ENCODE results near the gene ERI2. TPM values are rescaled to one million over a fixed set of nuclear protein-coding genes. Genes with fewer than 3 reads are reported as not detected.

ERI2 gene
- 36.5 TPM for polyA plus RNA-seq (ENCODE audit: insufficient read length)
- long read RNA-seq, donor 1, transcript ERI2-203 (1 exons, 3,846 nt) = major isoform, 27 of 28 reads
- long read RNA-seq, donor 1, partial matches to known transcripts = 0 of 28 reads
- long read RNA-seq, donor 1, other reads (novel, unspliced or antisense) = 0 of 28 reads
- long read RNA-seq, donor 2, transcript ERI2-203 (1 exons, 3,846 nt) = major isoform, 25 of 28 reads
- long read RNA-seq, donor 2, partial matches to known transcripts = 0 of 28 reads
- long read RNA-seq, donor 2, other reads (novel, unspliced or antisense) = 0 of 28 reads
- long read RNA-seq, donor 3, transcript ERI2-203 (1 exons, 3,846 nt) = major isoform, 16 of 18 reads
- long read RNA-seq, donor 3, partial matches to known transcripts = 0 of 18 reads
- long read RNA-seq, donor 3, other reads (novel, unspliced or antisense) = 0 of 18 reads
- long read RNA-seq, donor 4, transcript ERI2-203 (1 exons, 3,846 nt) = major isoform, 30 of 30 reads
- long read RNA-seq, donor 4, partial matches to known transcripts = 0 of 30 reads
- long read RNA-seq, donor 4, other reads (novel, unspliced or antisense) = 0 of 30 reads
- long read RNA-seq, donor 5, transcript ERI2-203 (1 exons, 3,846 nt) = major isoform, 26 of 27 reads
- long read RNA-seq, donor 5, partial matches to known transcripts = 0 of 27 reads
- long read RNA-seq, donor 5, other reads (novel, unspliced or antisense) = 0 of 27 reads
- long read RNA-seq, donor 6, transcript ERI2-203 (1 exons, 3,846 nt) = major isoform, 14 of 15 reads
- long read RNA-seq, donor 6, partial matches to known transcripts = 0 of 15 reads
- long read RNA-seq, donor 6, other reads (novel, unspliced or antisense) = 0 of 15 reads
- long read RNA-seq, donor 7, transcript ERI2-203 (1 exons, 3,846 nt) = major isoform, 40 of 40 reads
- long read RNA-seq, donor 7, partial matches to known transcripts = 0 of 40 reads
- long read RNA-seq, donor 7, other reads (novel, unspliced or antisense) = 0 of 40 reads
- long read RNA-seq, donor 8, transcript ERI2-203 (1 exons, 3,846 nt) = major isoform, 7 of 7 reads
- long read RNA-seq, donor 8, partial matches to known transcripts = 0 of 7 reads
- long read RNA-seq, donor 8, other reads (novel, unspliced or antisense) = 0 of 7 reads

DNA sequence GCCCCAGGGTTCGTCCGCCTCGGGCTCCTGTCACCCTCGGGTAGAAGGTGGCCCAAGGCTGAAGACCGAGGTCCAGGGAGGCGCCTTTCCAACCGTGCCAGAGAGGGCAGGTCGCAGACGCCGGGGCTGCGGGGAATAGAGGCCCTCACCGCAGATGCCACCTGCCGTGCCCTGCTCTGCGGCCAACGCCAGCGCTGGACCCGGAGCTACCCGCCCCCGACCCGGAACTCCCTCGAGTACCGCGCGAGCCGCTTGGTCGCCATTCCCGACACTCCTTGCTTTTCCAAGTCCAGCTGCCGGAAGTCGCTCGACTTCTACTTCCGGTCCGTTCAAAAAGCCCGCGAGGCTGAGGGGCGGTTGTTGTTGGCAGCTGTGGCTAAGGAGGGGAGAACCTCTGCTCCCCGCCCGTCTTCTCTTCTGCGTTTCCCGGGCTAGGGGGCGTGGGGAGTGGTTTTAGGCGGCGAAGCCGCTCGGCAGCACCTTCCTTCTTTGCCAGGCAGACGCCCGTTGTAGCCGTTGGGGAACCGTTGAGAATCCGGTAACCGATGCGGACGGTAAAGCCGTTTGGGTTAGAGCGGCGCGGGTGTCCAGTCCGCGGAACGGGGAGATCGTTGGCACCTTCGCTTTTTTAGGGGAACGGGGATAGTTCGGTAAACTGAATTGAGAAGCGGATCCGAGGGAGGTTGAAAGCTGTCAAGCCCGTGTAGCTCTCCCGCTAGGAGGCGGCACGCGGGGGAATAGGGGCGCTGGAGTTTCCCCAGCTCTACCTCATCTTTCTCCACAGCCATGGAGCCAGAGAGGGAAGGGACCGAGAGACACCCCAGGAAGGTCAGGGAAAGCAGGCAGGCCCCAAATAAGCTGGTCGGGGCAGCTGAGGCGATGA is at the start of gene ERI2, which contains the start of gene REXO5:
Gene ERI2, minus strand, starts transcription at position 305 of the 883 bp plus-strand sequence. Its CDS starts 42 bp downstream, at position 263.
Gene REXO5, plus strand, starts transcription at position 360 of the 883 bp plus-strand sequence. Its CDS starts 427 bp downstream, at position 787.
- peak; percentile 96 for DNase-seq

GRCh38 chr16:20854963-20855362 is 48.7 kb upstream of the ERI2 start:
- DNase-seq = no peak

- DNase-seq = no peak
Observed at GRCh38 chr16:20853981-20854620, 47.8 kb upstream of the ERI2 start.

DNA sequence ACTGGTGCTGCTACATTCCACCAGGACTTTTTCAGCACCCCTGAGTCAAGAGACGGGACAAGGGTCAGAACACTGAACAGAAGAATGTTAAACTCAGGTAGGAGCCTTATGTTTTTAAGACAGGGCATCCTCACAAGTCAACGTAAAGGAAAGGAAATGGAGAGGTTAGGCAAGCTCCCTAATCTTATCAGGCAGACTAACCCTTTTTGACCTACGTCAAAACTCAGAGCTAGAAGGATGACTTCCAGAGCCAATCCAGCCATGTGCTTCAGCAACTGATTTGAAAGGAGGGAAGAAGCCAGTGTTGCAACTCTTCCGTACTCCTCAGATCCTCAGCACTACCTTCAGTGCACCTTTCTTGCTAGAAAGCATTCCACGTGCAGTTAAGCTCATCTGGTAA is 46.9 kb upstream of the ERI2 start:
- no peak for DNase-seq

- peak; percentile 8 for DNase-seq
Observed at GRCh38 chr16:20851601-20852000, 45.3 kb upstream of the ERI2 start.

DNA sequence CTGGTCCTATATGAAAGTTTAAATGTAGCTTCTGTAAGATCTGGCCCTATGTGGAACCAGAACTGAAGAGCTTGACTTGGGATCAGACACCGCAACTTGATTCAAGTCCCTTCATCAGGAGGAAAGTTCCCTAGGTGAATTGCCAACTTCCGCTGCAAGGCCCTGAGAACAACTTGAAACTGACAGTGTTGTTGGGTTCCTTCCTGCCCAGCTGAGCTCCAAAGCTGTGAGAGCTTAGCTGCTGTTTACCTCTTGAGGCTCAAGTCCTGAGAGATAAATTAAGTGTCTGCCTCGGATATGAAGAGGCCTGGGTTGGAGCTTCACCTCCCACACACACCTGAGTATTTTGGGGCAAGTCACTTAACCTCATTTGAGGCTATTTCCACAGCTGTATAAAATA is 44.7 kb upstream of the ERI2 start:
- DNase-seq = no peak

DNA sequence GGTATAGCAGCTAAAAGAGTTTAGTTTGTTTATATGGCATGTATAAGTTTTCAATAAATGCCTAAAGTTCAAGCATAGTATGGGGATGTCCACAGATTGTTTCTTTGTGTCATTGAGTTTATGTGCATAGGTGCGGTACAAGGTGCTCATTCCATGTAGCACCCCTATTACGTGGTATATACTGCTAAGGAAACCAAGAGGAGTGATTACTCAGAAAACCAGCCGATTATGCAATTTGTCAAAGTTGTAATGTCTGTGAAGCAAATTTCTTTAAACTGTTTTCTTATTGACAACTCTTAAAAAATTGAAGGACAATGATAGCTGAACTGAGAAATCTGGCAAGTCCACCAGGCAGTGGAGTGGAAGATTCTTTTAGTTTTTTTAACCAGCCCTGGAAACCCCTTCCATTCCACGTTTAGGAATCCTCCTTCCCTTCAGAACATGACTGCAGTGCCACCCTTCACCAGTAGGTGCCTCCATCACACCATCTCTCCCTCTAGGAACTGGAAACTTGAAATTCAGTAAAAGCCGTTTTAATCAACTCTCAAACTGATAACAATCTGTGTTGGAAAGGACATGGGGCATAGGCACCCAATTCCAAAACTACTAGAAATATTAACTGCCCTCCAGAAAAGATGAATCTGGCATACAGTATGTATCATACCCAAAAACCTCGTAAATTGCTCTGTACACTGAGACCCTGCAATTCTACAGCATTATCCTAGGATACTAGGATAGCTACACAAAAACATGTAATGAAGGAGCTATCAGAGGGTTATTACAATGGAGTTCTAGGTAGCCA is 43.5 kb upstream of the ERI2 start:
- peak; percentile 69 for DNase-seq

GRCh38 chr16:20847550-20847949 is 41.3 kb upstream of the ERI2 start:
- no peak for DNase-seq

GRCh38 chr16:20846551-20846950 is 40.3 kb upstream of the ERI2 start:
- DNase-seq = no peak

DNA sequence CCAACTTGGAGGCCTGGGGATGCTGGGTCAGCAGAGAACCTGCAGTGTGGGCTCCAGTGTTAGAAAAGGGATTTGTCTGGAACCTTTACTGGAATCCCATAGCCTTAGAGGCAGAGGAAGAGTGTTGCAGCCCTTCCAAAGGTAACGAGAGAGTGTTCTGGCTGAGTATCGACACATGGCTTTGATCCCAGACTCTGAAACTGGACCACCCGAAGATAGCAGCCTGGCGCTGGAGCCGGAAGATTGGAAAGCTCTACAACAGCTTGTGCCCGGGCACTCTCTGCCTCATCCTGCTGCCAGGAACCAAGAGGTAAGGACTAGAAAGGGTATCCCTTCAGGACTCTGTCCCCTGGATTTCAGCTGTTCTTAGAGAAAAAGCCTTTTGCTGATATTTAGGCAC is 39.8 kb upstream of the ERI2 start:
- DNase-seq = no peak

DNA sequence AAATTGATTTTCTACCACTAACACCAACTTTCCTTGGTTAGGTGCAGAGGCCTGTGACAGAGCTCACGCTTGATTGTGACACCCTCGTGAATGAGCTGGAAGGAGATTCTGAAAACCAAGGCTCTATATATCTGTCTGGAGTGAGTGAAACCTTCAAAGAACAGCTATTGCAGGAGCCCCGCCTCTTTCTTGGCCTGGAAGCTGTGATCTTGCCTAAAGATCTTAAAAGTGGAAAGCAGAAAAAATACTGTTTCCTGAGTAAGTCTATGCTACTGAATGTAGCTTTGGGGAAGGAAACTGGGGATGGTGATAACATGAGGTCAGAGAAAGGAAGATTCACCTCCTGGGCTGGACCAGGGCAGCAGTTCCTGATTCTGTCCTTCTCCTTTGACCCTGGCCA is 38.3 kb upstream of the ERI2 start:
- no peak for DNase-seq

DNA sequence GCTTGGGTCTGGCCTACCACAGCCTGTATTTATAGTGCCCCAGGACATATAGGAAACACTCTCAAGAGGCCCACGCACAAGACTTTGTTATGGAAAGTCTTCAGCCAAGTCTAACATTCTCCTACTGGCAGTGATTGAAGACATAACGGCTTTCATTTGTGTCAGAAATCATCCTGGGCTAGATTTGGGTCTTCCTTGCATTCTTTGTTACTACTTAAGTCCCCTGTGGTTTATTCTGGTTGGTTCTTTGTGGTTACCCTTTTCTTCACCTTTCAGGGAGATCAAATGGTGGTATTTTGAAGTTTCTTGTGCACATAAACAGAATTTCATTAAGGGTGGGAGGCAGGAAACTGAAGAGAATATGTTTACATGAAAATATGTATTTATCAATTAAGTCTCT is 37.8 kb upstream of the ERI2 start:
- no peak for DNase-seq

GRCh38 chr16:20839504-20839903 is 33.2 kb upstream of the ERI2 start:
- DNase-seq = no peak

- no peak for DNase-seq
Observed at GRCh38 chr16:20838240-20838639, 32.0 kb upstream of the ERI2 start.

DNA sequence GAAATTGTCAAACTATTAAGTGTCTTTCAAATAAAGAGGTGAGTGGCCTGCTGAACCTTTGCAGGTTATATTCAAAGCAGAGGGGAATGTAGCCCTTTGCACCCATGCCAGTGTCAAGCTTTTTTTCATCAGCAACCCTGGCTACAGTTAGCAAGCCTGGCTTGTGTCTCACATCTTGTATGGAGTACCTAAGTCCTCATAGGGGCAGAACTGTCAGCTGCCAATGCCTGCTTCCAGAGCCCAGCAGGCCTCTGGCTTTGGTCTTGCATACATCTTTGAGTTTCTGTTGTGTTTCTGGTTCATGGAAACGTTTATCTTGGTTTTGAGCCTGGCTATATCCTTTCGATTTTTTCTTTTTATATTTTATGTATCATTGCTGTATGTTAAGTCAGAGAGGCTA is 26.8 kb upstream of the ERI2 start:
- no peak for DNase-seq

DNA sequence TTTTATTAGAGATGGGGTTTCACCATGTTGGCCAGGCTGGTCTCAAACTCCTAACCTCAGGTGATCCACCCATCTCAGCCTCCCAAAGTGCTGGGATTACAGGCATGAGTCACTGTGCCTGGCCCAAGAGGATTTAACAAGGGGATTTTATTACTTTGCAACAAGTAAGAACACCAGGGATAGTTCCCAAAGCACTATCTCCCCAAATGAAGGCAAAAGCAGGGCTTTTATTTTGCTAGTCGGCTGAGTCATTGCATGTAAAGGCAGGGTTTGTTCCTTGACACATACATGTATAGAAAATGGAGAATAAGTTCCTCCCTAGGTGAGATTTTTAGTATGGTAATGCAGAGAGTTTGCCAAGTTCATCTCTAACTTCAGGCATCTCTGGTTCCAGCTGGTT is 24.1 kb upstream of the ERI2 start:
- no peak for DNase-seq

DNA sequence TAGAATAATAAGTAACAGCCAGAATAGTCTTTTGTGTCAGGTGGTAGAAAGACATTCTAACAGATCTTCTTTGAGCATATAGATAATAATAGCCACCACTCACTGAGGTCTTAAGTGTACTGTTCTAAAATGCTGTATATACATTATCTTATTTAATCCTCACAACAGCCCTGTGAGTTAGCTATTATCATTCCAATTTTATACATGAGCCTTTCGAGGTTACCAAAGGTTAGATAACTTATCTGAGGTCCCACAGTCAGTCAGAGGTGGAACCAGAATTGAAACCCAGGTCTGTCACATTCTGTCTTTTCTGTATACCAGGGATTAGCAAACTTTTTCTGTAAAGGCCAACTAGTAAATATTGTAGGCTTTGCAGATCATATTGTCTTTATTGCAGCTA is 23.3 kb upstream of the ERI2 start:
- DNase-seq = no peak

DNA sequence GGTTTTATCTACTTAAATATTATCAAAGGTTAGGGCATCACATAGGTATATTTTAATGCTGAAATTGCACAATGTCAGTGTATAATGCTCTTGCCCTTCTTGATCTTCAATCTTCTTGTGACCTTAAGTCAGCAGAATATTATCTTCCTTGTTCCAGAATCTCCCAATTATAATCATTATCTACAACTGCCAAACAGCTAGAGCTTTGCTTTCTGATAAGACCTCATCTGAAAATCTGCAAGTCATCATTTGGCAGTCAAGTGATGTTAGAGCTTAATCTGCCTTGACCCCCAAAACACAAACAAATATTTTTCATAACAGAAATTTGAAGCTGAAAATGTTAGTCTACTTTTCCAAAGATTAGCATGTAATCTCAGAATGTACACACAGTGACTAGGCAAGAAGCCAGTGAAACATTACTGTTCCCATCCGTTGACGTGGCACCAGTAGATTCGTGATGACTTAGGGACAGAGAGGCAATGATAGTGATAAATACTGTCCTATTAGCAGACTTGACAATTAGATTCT is 19.8 kb upstream of the ERI2 start:
- DNase-seq = no peak

DNA sequence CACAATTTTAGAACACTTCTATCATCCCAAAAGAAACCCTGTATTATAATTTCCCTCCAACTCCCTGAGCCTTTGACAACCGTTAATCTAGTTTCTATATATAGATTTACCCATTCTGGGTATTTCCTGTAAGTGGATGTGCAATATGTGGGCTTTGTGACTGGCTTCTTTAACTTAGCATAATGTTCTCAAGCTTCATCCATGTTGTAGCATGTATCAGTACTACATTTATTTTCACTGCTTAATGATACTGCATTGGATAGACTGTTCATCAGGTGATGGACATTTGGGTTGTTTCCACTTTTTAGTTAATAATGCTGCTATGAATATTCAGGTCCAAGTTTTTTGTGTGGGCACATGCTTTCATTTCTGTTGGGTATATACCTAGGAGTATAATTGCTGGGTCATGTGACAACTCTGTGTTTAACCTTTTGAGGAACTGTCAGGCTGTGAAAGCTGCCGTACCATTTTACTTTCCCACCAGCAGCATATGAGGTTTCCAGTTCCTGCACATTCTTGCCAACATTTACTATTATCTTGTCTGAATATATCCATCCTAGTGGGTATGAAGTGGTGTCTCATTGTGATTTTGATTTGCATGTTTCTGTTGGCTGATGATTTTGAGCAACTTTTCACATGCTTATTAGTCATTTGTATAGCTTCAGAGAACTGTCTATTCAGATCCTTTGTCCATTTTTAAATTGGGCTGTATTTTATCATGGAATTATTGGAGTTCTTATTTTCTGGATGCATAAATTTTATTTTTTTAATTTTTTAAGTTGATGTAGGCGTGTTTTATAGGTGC is 16.5 kb upstream of the ERI2 start:
- no peak for DNase-seq
